Measurements from ENCODE around the gene DUSP14. TPM values are rescaled to one million over a fixed set of nuclear protein-coding genes. Genes with fewer than 3 reads are reported as not detected.

DUSP14 gene
- total and polyA plus RNA-seq, 2 of the 8 experiments (the other 6 are each of a cell fraction or from before 2014, with no cell fraction given) = 22.1 to 37.9 TPM

- TF ChIP-seq CHD7 (IDR thresholded peaks at IDR 0.05; ENCODE audit: insufficient replicate concordance, low read length) = no peak
- TF ChIP-seq HDAC6 (IDR thresholded peaks at IDR 0.05; ENCODE audit: low read depth, low read length) = no peak
- TF ChIP-seq EP300 (IDR thresholded peaks at IDR 0.05; ENCODE audit: borderline replicate concordance in 1 of 2, low read depth in 2 of 2, low read length in 2 of 2) = no peak
- no peak for TF ChIP-seq RNF2 (IDR thresholded peaks at IDR 0.05; ENCODE audit: borderline replicate concordance, low read depth, low read length, missing control alignments, poor library complexity, severe bottlenecking)
- no peak for TF ChIP-seq JUND (IDR thresholded peaks at IDR 0.05; ENCODE audit: low read length)
- TF ChIP-seq CREB1 (IDR thresholded peaks at IDR 0.05) = no peak
Measured at GRCh38 chr17:37546302-37546701, 56.6 kb downstream of the DUSP14 start (continued).
